ENCODE results near the gene GSTA4. TPM values are rescaled to one million over a fixed set of nuclear protein-coding genes. Genes with fewer than 3 reads are reported as not detected.
A peak's percentile ranks its signal among the peaks of the same experiment; 100 is the strongest.

The GSTA4 gene
- total RNA-seq, 6 donors from 2014 or later: 29.0 to 151 (median 80.8) TPM

GRCh38 chr6:53033764-53034163 lies 38.7 kb upstream of the GSTA4 start:
- no peaks in the 10 kb centered on the region for H3K27me3 ChIP-seq
- H3K4me3 ChIP-seq: no peak overlapping the region
- no peak for TF ChIP-seq POLR2A (IDR thresholded peaks at IDR 0.05)
- no peak for TF ChIP-seq POLR2AphosphoS5 (IDR thresholded peaks at IDR 0.05)
- TF ChIP-seq EP300 (IDR thresholded peaks at IDR 0.05): no peak
- TF ChIP-seq CTCF (IDR thresholded peaks at IDR 0.05): no peak
- H3K9me3 ChIP-seq: no peaks in the 10 kb centered on the region
- 48 to 59% methylated on average over 4 of the region's 4 CpGs for WGBS, 2 donors
- H3K27ac ChIP-seq: peak overlapping the region in 1 of 4 donors; percentile 30
- no peaks in the 10 kb centered on the region for H3K4me1 ChIP-seq
- ATAC-seq (ENCODE audit: low FRiP score in 2 of 2) (peak in 1 of 2 donors; percentile 72), DNase-seq (no peak)
- peaks cover 1 to 65% (median 32%) of the 10 kb centered on the region in 4 donors for H3K36me3 ChIP-seq

GRCh38 chr6:53032849-53033248 lies 37.8 kb upstream of the GSTA4 start:
- 73 to 79% methylated on average over 4 of the region's 4 CpGs for WGBS, 2 donors
- no peak overlapping the region for H3K4me3 ChIP-seq
- DNase-seq (no peak), ATAC-seq (ENCODE audit: low FRiP score in 2 of 2) (peak in 1 of 2 donors; percentile 41)
- no peaks in the 10 kb centered on the region for H3K27me3 ChIP-seq
- peak overlapping the region in 1 of 4 donors; percentile 46 for H3K27ac ChIP-seq
- H3K9me3 ChIP-seq: no peaks in the 10 kb centered on the region
- TF ChIP-seq POLR2A (IDR thresholded peaks at IDR 0.05): no peak
- peaks cover 3 to 73% (median 34%) of the 10 kb centered on the region in 4 donors for H3K36me3 ChIP-seq
- H3K4me1 ChIP-seq: no peaks in the 10 kb centered on the region

GRCh38 chr6:53031281-53031680 lies 36.2 kb upstream of the GSTA4 start:
- Histone ChIP-seq H3K36me3 (peaks cover 3 to 83% (median 37%) of the 10 kb centered on the region in 4 donors), H3K27ac (no peak overlapping the region), H3K9me3 (no peaks in the 10 kb centered on the region), H3K27me3 (no peaks in the 10 kb centered on the region), H3K4me1 (no peaks in the 10 kb centered on the region), H3K4me3 (no peak overlapping the region)
- WGBS, 2 donors: 96 to 97% methylated on average over 4 of the region's 4 CpGs
- TF ChIP-seq CTCF (IDR thresholded peaks at IDR 0.05): no peak
- TF ChIP-seq EP300 (IDR thresholded peaks at IDR 0.05): no peak
- no peak for TF ChIP-seq POLR2AphosphoS5 (IDR thresholded peaks at IDR 0.05)
- TF ChIP-seq POLR2A (IDR thresholded peaks at IDR 0.05): no peak
- ATAC-seq (ENCODE audit: low FRiP score in 2 of 2): no peak
- DNase-seq: no peak

GRCh38 chr6:53029761-53030160 lies 34.7 kb upstream of the GSTA4 start:
- Histone ChIP-seq H3K4me3 (no peak overlapping the region), H3K9me3 (no peaks in the 10 kb centered on the region), H3K4me1 (no peaks in the 10 kb centered on the region), H3K27ac (no peak overlapping the region), H3K36me3 (peaks cover 3 to 78% (median 37%) of the 10 kb centered on the region in 4 donors), H3K27me3 (no peaks in the 10 kb centered on the region)
- ATAC-seq (ENCODE audit: low FRiP score in 2 of 2): no peak
- 91 to 97% methylated on average over 3 of the region's 3 CpGs for WGBS, 2 donors
- TF ChIP-seq EP300 (IDR thresholded peaks at IDR 0.05): no peak
- no peak for DNase-seq

- DNase-seq (no peak), ATAC-seq (ENCODE audit: low FRiP score in 2 of 2) (no peak)
These were observed 34.2 kb upstream of the GSTA4 start for GRCh38 chr6:53029257-53029656.

More at GRCh38 chr6:53029257-53029656, 34.2 kb upstream of the GSTA4 start:
- no peaks in the 10 kb centered on the region for H3K9me3 ChIP-seq
- H3K27me3 ChIP-seq: no peaks in the 10 kb centered on the region
- H3K27ac ChIP-seq: no peak overlapping the region
- no peak overlapping the region for H3K4me3 ChIP-seq
- H3K4me1 ChIP-seq: no peaks in the 10 kb centered on the region
- H3K36me3 ChIP-seq: peaks cover 3 to 74% (median 36%) of the 10 kb centered on the region in 4 donors
- TF ChIP-seq POLR2AphosphoS5 (IDR thresholded peaks at IDR 0.05) (no peak), CTCF (IDR thresholded peaks at IDR 0.05) (no peak), EP300 (IDR thresholded peaks at IDR 0.05) (no peak), POLR2A (IDR thresholded peaks at IDR 0.05) (no peak)

Measured in upper lobe of left lung (tissue), 6 donors.